ENCODE data around the gene CUEDC1.

GRCh38 chr17:57966246-57966645 lies 11.0 kb upstream of the CUEDC1 start:
- no peak for TF ChIP-seq POLR2A (IDR thresholded peaks at IDR 0.05; ENCODE audit: low read depth, low read length)
- no peak for TF ChIP-seq TAF1 (IDR thresholded peaks at IDR 0.05; ENCODE audit: borderline replicate concordance, low read depth, low read length)
- TF ChIP-seq POLR2AphosphoS5 (IDR thresholded peaks at IDR 0.05; ENCODE audit: low read depth, low read length) = no peak

Measured in GM12892 (cell line).